ENCODE measurements around the gene STARD8. TPM values are rescaled to one million over a fixed set of nuclear protein-coding genes. Genes with fewer than 3 reads are reported as not detected.

The STARD8 gene
- polyA plus RNA-seq, 2 of the 4 experiments (the other 2 are of a cell fraction), result 1.6 to 1.7 TPM

DNA sequence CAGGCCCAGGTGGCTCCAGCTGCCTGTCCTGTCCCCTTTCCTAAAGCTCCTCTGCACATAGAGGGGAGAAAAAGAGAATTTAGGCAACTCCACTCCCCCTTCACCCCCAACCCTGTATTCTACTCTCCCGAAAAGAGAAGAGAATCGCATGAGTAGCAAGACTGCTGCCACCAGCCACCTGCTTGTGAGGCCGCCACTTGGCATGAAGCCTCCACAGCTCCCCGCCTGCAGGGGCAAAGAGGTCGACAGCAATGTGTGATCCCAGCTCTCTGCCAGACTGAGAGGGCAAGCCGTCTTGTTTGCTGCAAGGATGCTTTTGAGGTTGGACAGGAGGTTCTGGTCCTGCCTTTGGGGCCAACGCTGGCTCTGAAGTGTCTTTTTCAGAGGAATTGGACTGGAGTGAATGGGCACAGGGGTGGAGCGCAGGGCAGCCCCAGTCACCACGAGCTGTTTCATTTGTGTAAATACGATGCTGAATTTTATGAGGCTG, 77.1 kb downstream of the STARD8 start:
- CTCF ChIA-PET, result interaction anchor here (1.4 to 3.5 kb wide), 2 partner anchors 9 to 84 kb away, joined by 3 to 9 read pairs; no protein-coding TSS in a partner anchor
- no peak overlapping the region for H3K4me3 ChIP-seq
- H3K27ac ChIP-seq, result no peak overlapping the region
- no peaks in the 10 kb centered on the region for H3K9me3 ChIP-seq
- H3K4me1 ChIP-seq, result no peaks in the 10 kb centered on the region
- TF ChIP-seq, protein P1, sequence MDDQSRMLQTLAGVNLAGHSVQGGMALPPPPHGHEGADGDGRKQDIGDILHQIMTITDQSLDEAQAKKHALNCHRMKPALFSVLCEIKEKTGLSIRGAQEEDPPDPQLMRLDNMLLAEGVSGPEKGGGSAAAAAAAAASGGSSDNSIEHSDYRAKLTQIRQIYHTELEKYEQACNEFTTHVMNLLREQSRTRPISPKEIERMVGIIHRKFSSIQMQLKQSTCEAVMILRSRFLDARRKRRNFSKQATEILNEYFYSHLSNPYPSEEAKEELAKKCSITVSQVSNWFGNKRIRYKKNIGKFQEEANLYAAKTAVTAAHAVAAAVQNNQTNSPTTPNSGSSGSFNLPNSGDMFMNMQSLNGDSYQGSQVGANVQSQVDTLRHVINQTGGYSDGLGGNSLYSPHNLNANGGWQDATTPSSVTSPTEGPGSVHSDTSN (IDR thresholded peaks at IDR 0.05), result no peak
- TF ChIP-seq HES2 (IDR thresholded peaks at IDR 0.05) (no peak), BCL3 (IDR thresholded peaks at IDR 0.05) (no peak), FOSL2 (IDR thresholded peaks at IDR 0.05) (no peak), FOSL2 (CRISPR knock-in tag; IDR thresholded peaks at IDR 0.05) (no peak), ZC3H11A (IDR thresholded peaks at IDR 0.05) (no peak), ESRRA (IDR thresholded peaks at IDR 0.05; ENCODE audit: borderline replicate concordance, low read length) (no peak), MAZ (IDR thresholded peaks at IDR 0.05; ENCODE audit: borderline replicate concordance, low read depth, low read length) (no peak), HOXB13 (CRISPR knock-in tag; IDR thresholded peaks at IDR 0.05; ENCODE audit: low read depth) (no peak), RNF2 (IDR thresholded peaks at IDR 0.05; ENCODE audit: borderline replicate concordance, low read depth) (no peak), CBX8 (IDR thresholded peaks at IDR 0.05) (no peak), EHMT2 (IDR thresholded peaks at IDR 0.05; ENCODE audit: low read depth) (no peak)
- POLR2A ChIA-PET, result no interaction called here
- H3K4me2 ChIP-seq, result no peak overlapping the region
- WGBS (ENCODE audit: missing lambda C conversion rate), result 75% methylated on average over 8 of the region's 10 CpGs
- no peak for ATAC-seq
- no peak for DNase-seq (ENCODE audit: low read depth in 1 of 2, low spot score in 1 of 2)
- FAIRE-seq, result no peak

GRCh38 chrX:68725756-68726365, 78.4 kb downstream of the STARD8 start:
- H3K9me3 ChIP-seq, result no peaks in the 10 kb centered on the region
- DNase-seq (ENCODE audit: low read depth in 1 of 2, low spot score in 1 of 2), result no peak
- TF ChIP-seq HOXB13 (CRISPR knock-in tag; IDR thresholded peaks at IDR 0.05; ENCODE audit: low read depth) (no peak), JUN (IDR thresholded peaks at IDR 0.05) (no peak), MYC (IDR thresholded peaks at IDR 0.05; ENCODE audit: borderline replicate concordance, low read length) (no peak), EHF (CRISPR knock-in tag; IDR thresholded peaks at IDR 0.05) (no peak), POLR2AphosphoS2 (conservative IDR thresholded peaks at IDR 0.05; ENCODE audit: low read length) (no peak), KDM1A (IDR thresholded peaks at IDR 0.05; ENCODE audit: low read depth) (no peak), FOXS1 (CRISPR knock-in tag; IDR thresholded peaks at IDR 0.05) (no peak), ESRRA (IDR thresholded peaks at IDR 0.05; ENCODE audit: borderline replicate concordance, low read length) (no peak), GATA3 (IDR thresholded peaks at IDR 0.05; ENCODE audit: borderline replicate concordance) (no peak), CTCF (IDR thresholded peaks at IDR 0.05) (no peak), MAX (IDR thresholded peaks at IDR 0.05) (no peak), CHD4 (IDR thresholded peaks at IDR 0.05; ENCODE audit: borderline replicate concordance) (no peak)
- POLR2A ChIA-PET, result no interaction called here
- H3K4me1 ChIP-seq, result no peaks in the 10 kb centered on the region
- no peak overlapping the region for H3K4me3 ChIP-seq
- FAIRE-seq, result no peak
- no peak overlapping the region for H3K4me2 ChIP-seq
- H3K27ac ChIP-seq, result no peak overlapping the region
- WGBS (ENCODE audit: missing lambda C conversion rate), result 100% methylated on average over 2 of the region's 4 CpGs
- CTCF ChIA-PET, result interaction anchor here (1.3 kb wide), 1 partner anchor 15 kb away, joined by 7 read pairs; no protein-coding TSS in a partner anchor
- ATAC-seq, result no peak

Measured in A549 (cell line).